MM.1S (cell line): ENCODE data around the gene JAG1.

Experiments used
- DNase-seq: peaks from one replicate; pipeline ENCODE4 v3.0.0-alpha.2; 2015
- H2AFZ ChIP-seq: fragments of 300-600 bp; sonication (generic); 2 replicates; pipeline ENCODE4 v1.6.0; 2016; ENCODE audit warnings: antibody characterized with exemption, low read length
- H3F3A ChIP-seq: fragments of 300-600 bp; sonication (generic); 2 replicates; pipeline ENCODE4 v1.6.1; 2016; ENCODE audit warnings: mild to moderate bottlenecking, antibody characterized with exemption, low read length, moderate library complexity, mixed read lengths; ENCODE audit not compliant: insufficient read depth
- H3K27ac ChIP-seq: fragments of 300-600 bp; sonication (generic); 2 replicates; pipeline ENCODE4 v1.5.1; 2016; ENCODE audit warnings: mild to moderate bottlenecking, low read length
- H3K27me3 ChIP-seq: fragments of 300-600 bp; sonication (generic); replicated peaks from 2 replicates; pipeline ENCODE4 v1.6.0; 2016; ENCODE audit warnings: low read length; ENCODE audit not compliant: insufficient read depth
- H3K36me3 ChIP-seq: fragments of 300-600 bp; sonication (generic); replicated peaks from 2 replicates; pipeline ENCODE4 v1.6.1; 2016; ENCODE audit warnings: mild to moderate bottlenecking, low read length, mixed read lengths; ENCODE audit not compliant: insufficient read depth
- H3K4me1 ChIP-seq: fragments of 300-600 bp; sonication (generic); 2 replicates; pipeline ENCODE4 v1.6.1; 2016; ENCODE audit warnings: low read length, mixed read lengths
- H3K4me2 ChIP-seq: fragments of 300-600 bp; sonication (generic); 2 replicates; pipeline ENCODE4 v1.6.0; 2016; ENCODE audit warnings: low read depth, low read length
- H3K4me3 ChIP-seq: fragments of 300-600 bp; sonication (generic); 2 replicates; pipeline ENCODE4 v1.5.1; 2016; ENCODE audit warnings: low read length, mixed read lengths
- H3K79me2 ChIP-seq: fragments of 300-600 bp; sonication (generic); 2 replicates; pipeline ENCODE4 v1.6.1; 2016; ENCODE audit warnings: mixed run types, low read length, mixed read lengths
- H3K9ac ChIP-seq: fragments of 300-600 bp; sonication (generic); 2 replicates; pipeline ENCODE4 v1.6.1; 2016; ENCODE audit warnings: low read length, mixed read lengths
- H3K9me2 ChIP-seq: fragments of 300-600 bp; sonication (generic); replicated peaks from 2 replicates; pipeline ENCODE4 v1.6.1; 2016; ENCODE audit warnings: mild to moderate bottlenecking, low read length, mixed read lengths; ENCODE audit not compliant: insufficient read depth
- H3K9me3 ChIP-seq: fragments of 300-600 bp; sonication (generic); replicated peaks from 2 replicates; pipeline ENCODE4 v1.6.1; 2016; ENCODE audit warnings: mild to moderate bottlenecking, low read length, mixed read lengths; ENCODE audit not compliant: insufficient read depth
- H4K20me1 ChIP-seq: fragments of 300-600 bp; sonication (generic); 2 replicates; pipeline ENCODE4 v1.6.1; 2016; ENCODE audit warnings: mild to moderate bottlenecking, low read length, moderate library complexity, mixed read lengths; ENCODE audit not compliant: insufficient read depth
- CTCF ChIP-seq: fragments of 300-600 bp; sonication (generic); IDR thresholded peaks from 2 replicates; pipeline ENCODE4 v1.5.1; 2016; ENCODE audit warnings: antibody characterized with exemption, low read length, mixed read lengths
- EZH2 ChIP-seq: fragments of 300-600 bp; sonication (generic); optimal IDR thresholded peaks from 2 replicates; pipeline ENCODE3; 2017; ENCODE audit warnings: low read depth, mild to moderate bottlenecking, antibody characterized with exemption, low read length, mixed read lengths
- EZH2phosphoT487 ChIP-seq: fragments of 300-600 bp; sonication (generic); IDR thresholded peaks from 2 replicates; pipeline ENCODE4 v1.6.1; 2018; ENCODE audit warnings: antibody characterized with exemption, low read length

Gene JAG1

GRCh38 chr20:10636326-10636818 lies 37.4 kb downstream of the JAG1 start:
- TF ChIP-seq EZH2phosphoT487 (no peak), EZH2 (no peak), CTCF (no peak)
- Histone ChIP-seq H3K27ac (no peak overlapping the region), H3F3A (no peaks in the 10 kb centered on the region), H3K9me3 (no peaks in the 10 kb centered on the region), H3K9me2 (no peaks in the 10 kb centered on the region), H3K9ac (no peak overlapping the region), H3K4me3 (no peak overlapping the region), H2AFZ (no peak overlapping the region), H3K79me2 (no peaks in the 10 kb centered on the region), H4K20me1 (no peaks in the 10 kb centered on the region), H3K4me2 (no peak overlapping the region), H3K36me3 (no peaks in the 10 kb centered on the region), H3K4me1 (no peaks in the 10 kb centered on the region), H3K27me3 (no peaks in the 10 kb centered on the region)
- DNase-seq = no peak

- DNase-seq = no peak
- no peaks in the 10 kb centered on the region for H3K36me3 ChIP-seq
- H3K9me2 ChIP-seq = no peaks in the 10 kb centered on the region
- no peaks in the 10 kb centered on the region for H3K4me1 ChIP-seq
- no peak overlapping the region for H3K4me2 ChIP-seq
- H3K27ac ChIP-seq = no peak overlapping the region
- no peaks in the 10 kb centered on the region for H3K27me3 ChIP-seq
- H3K4me3 ChIP-seq = no peak overlapping the region
- no peak overlapping the region for H3K9ac ChIP-seq
- TF ChIP-seq EZH2phosphoT487 (no peak), EZH2 (no peak), CTCF (no peak)
- no peak overlapping the region for H2AFZ ChIP-seq
- no peaks in the 10 kb centered on the region for H3F3A ChIP-seq
- H3K79me2 ChIP-seq = no peaks in the 10 kb centered on the region
- H3K9me3 ChIP-seq = no peaks in the 10 kb centered on the region
- H4K20me1 ChIP-seq = no peaks in the 10 kb centered on the region
These were observed 38.2 kb downstream of the JAG1 start for GRCh38 chr20:10635476-10636208.

GRCh38 chr20:10634683-10635411 lies 39.0 kb downstream of the JAG1 start:
- Histone ChIP-seq H3K4me2 (no peak overlapping the region), H3K9me3 (no peaks in the 10 kb centered on the region), H3K9ac (no peak overlapping the region), H3K4me3 (no peak overlapping the region), H3K4me1 (no peaks in the 10 kb centered on the region), H3K79me2 (no peaks in the 10 kb centered on the region), H2AFZ (no peak overlapping the region), H3K27ac (no peak overlapping the region), H4K20me1 (no peaks in the 10 kb centered on the region), H3K9me2 (no peaks in the 10 kb centered on the region), H3K36me3 (no peaks in the 10 kb centered on the region), H3F3A (no peaks in the 10 kb centered on the region), H3K27me3 (no peaks in the 10 kb centered on the region)
- TF ChIP-seq EZH2phosphoT487 (no peak), CTCF (no peak), EZH2 (no peak)
- no peak for DNase-seq
